HG03045 (cell line): Measurements from ENCODE around the gene TMPRSS5.
"Not testable (repeated sequence)": the region's sequence is repeated elsewhere in the genome, so short reads cannot be mapped to it uniquely, and the experiment has no call there.

ENCODE experiments used
- ATAC-seq: cut with Tn5 transposase; IDR thresholded peaks from one replicate; pipeline ENCODE4 v1.9.1; 2021; ENCODE audit warnings: mild to moderate bottlenecking, moderate library complexity; ENCODE audit not compliant: unreplicated experiment

TMPRSS5 gene

DNA sequence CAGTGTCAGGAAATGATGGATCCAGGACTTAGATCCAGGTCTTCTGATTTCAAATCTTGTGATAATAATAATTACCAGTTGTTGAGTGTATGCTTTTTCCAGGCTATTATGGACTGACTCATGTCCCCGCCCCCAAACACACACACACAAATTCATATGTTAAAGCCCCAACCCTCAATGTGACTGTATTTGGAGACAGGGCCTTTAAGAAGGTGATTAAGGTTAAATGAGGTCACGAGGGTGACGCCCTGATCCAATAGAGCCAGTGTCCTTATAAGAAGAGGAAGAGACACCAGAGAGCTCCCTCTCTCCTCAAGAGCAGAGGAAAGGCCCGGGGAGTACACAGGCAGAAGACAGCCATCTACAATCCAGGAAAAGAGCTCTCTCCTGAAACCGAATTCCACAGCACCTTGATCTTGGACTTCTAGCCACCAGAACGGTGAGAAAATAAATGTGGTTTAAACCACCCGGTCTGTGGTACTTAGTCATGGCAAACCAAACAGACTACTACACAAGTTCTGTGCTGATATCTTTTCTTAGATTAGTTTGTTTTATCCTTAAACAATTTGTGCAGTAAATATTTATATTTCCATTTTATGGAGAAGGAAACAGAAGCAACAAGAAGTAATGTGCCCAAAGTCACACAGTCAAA is 8.2 kb downstream of the TMPRSS5 start:
- no peak for ATAC-seq

GRCh38 chr11:113697111-113697510 is 9.0 kb downstream of the TMPRSS5 start:
- no peak for ATAC-seq

DNA sequence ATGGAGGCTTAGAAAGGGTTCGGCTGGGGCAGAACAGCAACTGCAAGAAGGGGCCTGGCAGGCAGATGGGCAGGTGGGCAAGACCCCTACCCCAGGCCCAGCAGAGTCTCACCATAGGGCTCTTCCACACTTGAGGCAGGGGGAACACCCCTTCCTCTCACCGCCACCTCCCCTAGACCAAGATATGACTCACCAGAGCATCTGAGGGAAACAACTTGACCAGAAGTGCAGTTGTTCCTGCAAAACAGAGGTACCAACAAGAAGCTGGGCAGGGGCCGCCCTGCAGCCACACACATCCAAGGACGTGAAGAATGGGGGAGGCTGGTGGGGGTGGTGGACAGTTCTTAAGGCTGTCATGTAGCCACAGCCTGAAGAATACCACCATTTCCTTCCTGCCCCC is 10.9 kb downstream of the TMPRSS5 start:
- ATAC-seq, result no peak

DNA sequence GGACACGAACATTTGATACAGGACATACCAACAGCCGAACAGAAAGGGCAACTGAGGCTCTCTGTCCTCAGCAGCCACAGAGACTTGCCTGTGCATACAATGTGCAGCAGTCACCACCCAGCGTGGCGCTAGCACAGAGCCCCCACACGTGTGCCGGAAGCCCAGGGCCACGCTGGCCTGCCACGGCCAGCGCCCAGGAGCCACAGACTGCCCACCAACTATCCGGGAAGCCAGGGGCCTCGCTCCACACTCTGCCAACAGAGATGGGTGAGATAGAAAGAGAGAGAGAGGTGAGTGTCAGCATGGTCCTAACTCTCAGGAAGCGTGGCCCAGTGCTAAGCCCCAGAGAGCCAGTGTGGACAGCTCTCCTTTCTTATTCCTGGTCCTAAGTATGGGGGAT is 11.7 kb downstream of the TMPRSS5 start:
- ATAC-seq, result no peak

DNA sequence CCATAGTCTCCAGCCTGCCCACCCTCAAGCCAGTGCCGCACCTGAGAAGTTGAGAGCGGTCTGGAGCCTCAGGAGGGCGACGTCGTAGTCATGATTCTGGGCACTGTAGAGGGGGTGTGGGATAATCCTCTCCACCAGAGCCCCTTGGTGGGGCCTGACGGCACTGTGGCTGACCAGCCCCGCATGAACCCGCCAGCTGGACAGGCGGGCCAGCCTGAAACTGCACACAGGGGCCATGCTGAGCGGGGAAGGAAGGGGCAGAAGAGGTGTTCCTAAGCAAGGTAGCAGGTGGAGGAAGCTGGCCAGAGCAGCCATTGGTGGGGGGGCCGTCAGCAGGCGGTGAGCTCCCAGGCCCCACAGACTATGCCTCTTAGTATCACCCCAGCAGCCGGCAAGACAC is 13.1 kb downstream of the TMPRSS5 start:
- no peak for ATAC-seq

- no peak for ATAC-seq
Measured at GRCh38 chr11:113690619-113691569, 15.2 kb downstream of the TMPRSS5 start.

GRCh38 chr11:113689768-113690618 is 16.1 kb downstream of the TMPRSS5 start:
- ATAC-seq, result no peak

DNA sequence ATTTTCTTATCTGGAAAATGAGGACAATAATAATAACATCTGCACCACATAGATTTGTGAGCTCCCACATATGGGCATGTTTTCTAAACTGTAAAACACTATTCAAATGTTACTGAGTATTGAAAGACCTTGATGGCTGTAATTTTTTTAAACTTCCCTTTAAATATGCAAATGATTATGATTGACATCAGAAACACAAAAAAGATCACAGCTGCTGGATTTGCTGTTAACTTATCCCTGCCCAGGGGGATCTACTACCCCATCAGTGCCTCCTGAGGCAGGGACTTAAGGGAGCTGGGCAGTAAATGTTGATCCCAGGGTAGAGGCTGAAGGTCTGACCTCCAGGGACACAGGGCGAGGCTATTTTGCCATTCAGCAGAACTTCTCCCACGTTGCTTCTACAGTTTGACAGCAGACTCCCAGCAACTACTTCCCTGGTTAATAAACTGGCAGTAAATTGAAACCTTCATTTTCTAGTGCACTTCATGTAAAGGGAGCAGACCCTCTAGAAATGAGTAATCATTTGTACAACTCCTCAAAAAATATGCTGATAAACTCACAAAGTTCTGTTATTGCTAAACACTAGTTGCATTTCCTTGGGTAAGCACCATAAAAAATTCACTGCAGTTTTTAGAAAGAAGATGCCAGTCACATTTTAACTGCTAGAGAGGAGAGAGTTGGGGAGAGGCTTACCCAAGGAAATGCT is 20.3 kb downstream of the TMPRSS5 start:
- ATAC-seq, result no peak

DNA sequence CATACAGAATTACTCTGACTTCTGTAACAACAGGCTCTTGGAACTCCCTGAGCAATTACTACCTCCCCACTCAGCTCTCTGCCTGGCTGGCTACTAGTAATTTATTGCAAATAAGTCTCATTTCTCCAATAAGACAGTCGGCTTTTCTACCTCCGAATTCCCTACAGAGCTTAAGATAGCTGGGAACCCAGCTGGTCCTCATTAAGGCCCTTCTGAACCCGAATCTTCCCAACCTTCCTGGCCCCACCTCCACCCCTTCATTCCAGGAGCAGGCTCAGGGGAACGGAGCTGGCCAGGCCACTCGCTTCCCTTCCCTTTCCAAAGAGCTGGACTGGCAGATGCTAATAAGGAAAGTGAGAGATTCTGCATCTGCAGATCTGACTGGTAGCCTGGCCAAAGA is 21.6 kb downstream of the TMPRSS5 start:
- no peak for ATAC-seq

- ATAC-seq, result no peak
Measured at GRCh38 chr11:113683481-113684046, 22.5 kb downstream of the TMPRSS5 start.

GRCh38 chr11:113681711-113682413 is 24.2 kb downstream of the TMPRSS5 start:
- no peak for ATAC-seq

DNA sequence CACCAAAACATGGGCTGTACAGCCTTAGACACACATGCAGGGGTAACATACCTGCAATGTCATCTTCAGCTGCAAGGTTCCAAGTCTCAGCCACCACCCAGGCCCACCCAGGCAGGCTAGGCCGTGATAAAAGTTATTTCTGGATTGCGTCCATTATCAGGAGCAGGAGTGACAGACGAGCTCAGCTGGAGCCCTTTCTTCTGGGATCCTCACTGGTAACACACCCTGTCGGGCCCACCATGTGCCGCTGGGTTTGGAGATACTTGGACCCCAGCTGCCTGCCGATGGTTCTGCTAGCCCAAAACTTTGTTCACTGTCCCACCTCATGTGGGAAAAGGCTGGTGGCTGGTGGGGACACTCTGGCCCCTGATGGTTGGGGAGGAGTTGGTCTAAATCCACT is 24.8 kb downstream of the TMPRSS5 start:
- ATAC-seq, result no peak

DNA sequence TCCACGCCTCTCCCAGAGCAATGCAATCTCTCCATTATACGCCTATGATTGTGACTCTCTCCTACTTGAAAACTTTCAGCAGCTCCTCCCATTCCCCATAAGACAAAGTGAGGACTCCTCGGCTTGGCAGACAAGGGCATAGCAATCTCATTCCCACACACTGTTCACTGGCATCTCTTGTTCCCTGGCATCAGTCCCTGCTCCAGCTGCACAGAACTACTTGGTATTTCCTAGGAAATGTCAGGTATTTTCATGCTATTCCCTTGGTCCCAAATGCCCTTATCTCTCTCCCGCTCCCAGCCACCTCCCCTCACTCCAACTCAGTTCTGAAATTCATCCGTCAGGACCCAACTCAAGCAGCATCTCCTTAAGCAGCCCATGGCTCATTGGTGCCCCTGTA is 28.4 kb downstream of the TMPRSS5 start:
- ATAC-seq, result no peak

- ATAC-seq, result no peak
Measured at GRCh38 chr11:113675565-113675964, 30.5 kb downstream of the TMPRSS5 start.

- peak; percentile 79 for ATAC-seq
Measured at GRCh38 chr11:113675003-113675561, 31.0 kb downstream of the TMPRSS5 start.

GRCh38 chr11:113674397-113674685 is 31.8 kb downstream of the TMPRSS5 start:
- ATAC-seq, result no peak

DNA sequence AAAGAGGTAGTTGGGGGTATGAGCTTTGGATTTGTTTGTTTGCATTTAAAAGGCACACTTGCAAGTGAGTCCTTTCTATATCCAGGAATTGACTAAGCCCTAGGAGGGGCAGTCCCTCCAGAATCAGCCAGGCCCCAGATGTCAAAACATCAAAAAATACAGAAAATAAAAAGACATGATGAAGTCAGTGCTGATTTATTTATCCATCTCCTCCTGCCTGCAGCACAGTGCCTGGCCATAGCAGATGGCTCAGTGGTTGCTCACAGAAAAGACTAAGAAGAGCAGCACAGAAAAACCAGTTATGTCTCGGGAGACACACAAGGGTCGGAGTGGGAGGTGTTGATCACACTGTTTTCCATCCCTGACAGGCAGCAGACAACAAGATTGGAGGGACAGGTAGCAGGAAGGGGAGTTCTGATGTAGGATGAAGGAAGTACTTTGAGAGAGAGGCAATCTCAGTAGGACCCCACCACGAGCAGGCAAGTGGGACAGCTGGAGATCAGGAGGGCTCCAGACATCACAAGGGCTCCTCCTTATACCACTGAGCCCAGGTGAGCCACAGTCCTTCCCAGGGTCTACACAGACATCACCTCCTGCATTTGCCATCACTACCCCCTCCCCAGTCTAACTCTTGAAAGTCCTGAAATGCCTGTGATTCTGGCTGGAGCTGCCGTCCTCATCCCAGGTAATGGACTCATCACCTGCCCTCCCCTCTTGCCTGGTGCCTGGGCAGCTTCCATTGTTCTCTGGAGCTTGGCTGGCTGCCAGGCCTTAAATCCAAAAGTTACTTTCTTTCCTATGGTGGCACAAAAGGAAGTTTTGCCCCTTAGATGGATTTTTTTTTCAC is 32.3 kb downstream of the TMPRSS5 start:
- ATAC-seq, result no peak

DNA sequence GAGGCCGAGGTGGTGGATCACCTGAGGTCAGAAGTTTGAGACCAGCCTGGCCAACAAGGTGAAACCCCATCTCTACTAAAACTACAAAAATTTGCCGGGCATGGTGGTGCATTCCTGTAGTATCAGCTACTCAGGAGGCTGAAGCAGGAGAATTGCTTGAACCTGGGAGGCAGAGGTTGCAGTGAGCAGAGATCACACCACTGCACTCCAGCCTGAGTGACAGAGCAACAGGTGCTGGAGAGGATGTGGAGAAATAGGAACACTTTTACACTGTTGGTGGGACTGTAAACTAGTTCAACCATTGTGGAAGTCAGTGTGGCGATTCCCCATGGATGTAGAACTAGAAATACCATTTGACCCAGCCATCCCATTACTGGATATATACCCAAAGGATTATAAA is 34.2 kb downstream of the TMPRSS5 start:
- not testable (repeated sequence) for ATAC-seq

- no peak for ATAC-seq
Measured at GRCh38 chr11:113670831-113671215, 35.3 kb downstream of the TMPRSS5 start.
